Measurements from ENCODE around the gene TAGLN.

- TF ChIP-seq POLR2A (IDR thresholded peaks at IDR 0.05; ENCODE audit: low read depth, low read length): no peak
- no peak for TF ChIP-seq POLR2AphosphoS5 (IDR thresholded peaks at IDR 0.05; ENCODE audit: low read depth, low read length)
- TF ChIP-seq TAF1 (IDR thresholded peaks at IDR 0.05; ENCODE audit: low read depth, low read length): no peak
- TF ChIP-seq SPI1 (IDR thresholded peaks at IDR 0.05; ENCODE audit: low read depth, low read length): no peak
- TF ChIP-seq PAX5 (IDR thresholded peaks at IDR 0.05; ENCODE audit: insufficient read depth, low read length, severe bottlenecking): no peak
These were observed 39.3 kb upstream of the TAGLN start for GRCh38 chr11:117159892-117160291.
